Measurements from ENCODE around the gene SERPINA5. TPM values are rescaled to one million over a fixed set of nuclear protein-coding genes. Genes with fewer than 3 reads are reported as not detected.

Gene SERPINA5
- total RNA-seq, 1 experiment from 2014 or later = not detected

GRCh38 chr14:94548131-94548998 lies 32.9 kb upstream of the SERPINA5 start:
- Histone ChIP-seq H3K4me1 (replicated peaks; ENCODE audit: insufficient read depth) (no peaks in the 10 kb centered on the region), H3K27ac (no peak overlapping the region), H2AFZ (no peak overlapping the region), H3K79me2 (ENCODE audit: low read depth) (no peaks in the 10 kb centered on the region), H4K20me1 (ENCODE audit: insufficient read depth) (no peaks in the 10 kb centered on the region), H3K4me2 (no peak overlapping the region), H3F3A (ENCODE audit: insufficient read depth, low read depth) (no peaks in the 10 kb centered on the region), H3K36me3 (ENCODE audit: low read depth) (no peaks in the 10 kb centered on the region), H3K9me3 (ENCODE audit: insufficient read depth, low read depth) (no peaks in the 10 kb centered on the region), H3K4me3 (no peak overlapping the region), H3K27me3 (ENCODE audit: insufficient read depth, low read depth) (no peaks in the 10 kb centered on the region), H3K9me2 (ENCODE audit: insufficient read depth) (no peaks in the 10 kb centered on the region)
- DNase-seq = no peak
- BruUV-seq (replicated peaks) = no TSS peak
- POLR2A ChIA-PET (ENCODE audit: unreplicated experiment) = no interaction called here
- intact Hi-C loops (cut with micrococcal nuclease; ENCODE audit: unreplicated experiment) = no loop called here
- CTCF ChIA-PET = no interaction called here
- TF ChIP-seq EZH2 (IDR thresholded peaks at IDR 0.05; ENCODE audit: low read depth) = no peak

GRCh38 chr14:94548999-94549985 lies 31.9 kb upstream of the SERPINA5 start:
- no peak overlapping the region for H3K27ac ChIP-seq
- no peaks in the 10 kb centered on the region for H3K4me1 ChIP-seq (replicated peaks; ENCODE audit: insufficient read depth)
- ChIA-PET CTCF (no interaction called here), POLR2A (ENCODE audit: unreplicated experiment) (no interaction called here)
- DNase-seq = peak in 1 of 2 experiments; percentile 10
- H3K27me3 ChIP-seq (ENCODE audit: insufficient read depth, low read depth) = no peaks in the 10 kb centered on the region
- H3K9me3 ChIP-seq (ENCODE audit: insufficient read depth, low read depth) = no peaks in the 10 kb centered on the region
- H4K20me1 ChIP-seq (ENCODE audit: insufficient read depth) = no peaks in the 10 kb centered on the region
- no peak overlapping the region for H3K4me3 ChIP-seq
- H2AFZ ChIP-seq = no peak overlapping the region
- intact Hi-C loops (cut with micrococcal nuclease; ENCODE audit: unreplicated experiment) = no loop called here
- BruUV-seq (replicated peaks) = no TSS peak
- no peaks in the 10 kb centered on the region for H3F3A ChIP-seq (ENCODE audit: insufficient read depth, low read depth)
- H3K9me2 ChIP-seq (ENCODE audit: insufficient read depth) = no peaks in the 10 kb centered on the region
- H3K79me2 ChIP-seq (ENCODE audit: low read depth) = no peaks in the 10 kb centered on the region
- no peaks in the 10 kb centered on the region for H3K36me3 ChIP-seq (ENCODE audit: low read depth)
- H3K4me2 ChIP-seq = no peak overlapping the region
- peak; percentile 84 for TF ChIP-seq CTCF (conservative IDR thresholded peaks at IDR 0.05)
- no peak for TF ChIP-seq EZH2 (IDR thresholded peaks at IDR 0.05; ENCODE audit: low read depth)

GRCh38 chr14:94550041-94550440 lies 31.2 kb upstream of the SERPINA5 start:
- H3K27me3 ChIP-seq (ENCODE audit: insufficient read depth, low read depth) = no peaks in the 10 kb centered on the region
- H3K4me3 ChIP-seq = no peak overlapping the region
- CTCF ChIA-PET = no interaction called here
- intact Hi-C loops (cut with micrococcal nuclease; ENCODE audit: unreplicated experiment) = no loop called here
- no TSS peak for BruUV-seq (replicated peaks)
- no peaks in the 10 kb centered on the region for H3K79me2 ChIP-seq (ENCODE audit: low read depth)
- no peaks in the 10 kb centered on the region for H3F3A ChIP-seq (ENCODE audit: insufficient read depth, low read depth)
- H3K36me3 ChIP-seq (ENCODE audit: low read depth) = no peaks in the 10 kb centered on the region
- H2AFZ ChIP-seq = no peak overlapping the region
- POLR2A ChIA-PET (ENCODE audit: unreplicated experiment) = no interaction called here
- TF ChIP-seq EZH2 (IDR thresholded peaks at IDR 0.05; ENCODE audit: low read depth) = no peak
- no peak for TF ChIP-seq CTCF (conservative IDR thresholded peaks at IDR 0.05)
- H4K20me1 ChIP-seq (ENCODE audit: insufficient read depth) = no peaks in the 10 kb centered on the region
- H3K9me2 ChIP-seq (ENCODE audit: insufficient read depth) = no peaks in the 10 kb centered on the region
- no peaks in the 10 kb centered on the region for H3K4me1 ChIP-seq (replicated peaks; ENCODE audit: insufficient read depth)
- H3K27ac ChIP-seq = no peak overlapping the region
- no peak for DNase-seq
- no peaks in the 10 kb centered on the region for H3K9me3 ChIP-seq (ENCODE audit: insufficient read depth, low read depth)
- no peak overlapping the region for H3K4me2 ChIP-seq

Data from PC-9 (cell line).